GM12878 (cell line): Measurements from ENCODE around the gene BLNK.
"Not testable (repeated sequence)": the region's sequence is repeated elsewhere in the genome, so short reads cannot be mapped to it uniquely, and the experiment has no call there.

Source experiments
- CEBPB ChIP-seq, 2 experiments: fragments of 150-350 bp in 1 of 2; IDR thresholded peaks; 2 replicates each; pipeline ENCODE4 v1.6.1; 2012 to 2014; ENCODE audit warnings: low read depth in 2 of 2, low read length in 2 of 2, borderline replicate concordance in 1 of 2, inconsistent platforms in 1 of 2
- ETV6 ChIP-seq, 2 experiments: fragments of 450-650 bp in 1 of 2; IDR thresholded peaks in 1 of 2; conservative IDR thresholded peaks in 1 of 2; 2 replicates each; pipeline ENCODE4 v1.6.1; 2014; ENCODE audit warnings: antibody characterized with exemption in 1 of 2, borderline replicate concordance in 1 of 2, low read depth in 1 of 2, mild to moderate bottlenecking in 1 of 2, moderate library complexity in 1 of 2
- HDAC6 ChIP-seq: fragments of 200-600 bp; sonication (generic); IDR thresholded peaks from one replicate; pipeline ENCODE4 v1.8.0; 2017; ENCODE audit warnings: antibody characterized with exemption; ENCODE audit not compliant: unreplicated experiment
- MAX ChIP-seq: IDR thresholded peaks from 2 replicates; pipeline ENCODE4 v1.6.1; 2012; ENCODE audit warnings: low read depth, low read length, improper control_type of control experiment
- NR2C1 ChIP-seq: fragments of 450-650 bp; IDR thresholded peaks from 2 replicates; pipeline ENCODE4 v1.6.1; 2017; ENCODE audit warnings: antibody characterized with exemption, mild to moderate bottlenecking, moderate library complexity

- TF ChIP-seq MAX; ETV6 (conservative IDR thresholded peaks at IDR 0.05 in 1 of 2, IDR thresholded peaks at IDR 0.05 in 1 of 2; ENCODE audit: borderline replicate concordance in 1 of 2, low read depth in 1 of 2); CEBPB (IDR thresholded peaks at IDR 0.05; ENCODE audit: borderline replicate concordance in 1 of 2, low read depth in 2 of 2, low read length in 2 of 2); HDAC6; NR2C1: not testable (repeated sequence)
Observed at GRCh38 chr10:96189505-96189904, 81.9 kb downstream of the BLNK start.
